CD14-positive monocyte (primary cell): ENCODE data around the gene HIBADH. TPM values are rescaled to one million over a fixed set of nuclear protein-coding genes. Genes with fewer than 3 reads are reported as not detected.

ENCODE experiments used
- DNase-seq, 3 donors: peaks; one replicate each; pipeline ENCODE4 v3.0.0-alpha.2; 2011 to 2022
- H2AFZ ChIP-seq: 2 replicates; pipeline ENCODE4 v1.6.0; 2012; ENCODE audit warnings: mild to moderate bottlenecking, low read depth, low read length, inconsistent platforms; ENCODE audit not compliant: insufficient read depth, poor library complexity, severe bottlenecking
- H3K27ac ChIP-seq, 2 donors: 1 replicate in 1 of 2; 2 replicates in 1 of 2; pipeline ENCODE4 v1.5.1; 2012 to 2013; ENCODE audit warnings: low read length in 2 of 2, control low read depth in 1 of 2, inconsistent platforms in 1 of 2, low read depth in 1 of 2, mild to moderate bottlenecking in 1 of 2
- H3K27me3 ChIP-seq, 2 donors: one replicate each; pipeline versions ENCODE4 v1.6.0 to v1.6.1; 2011 to 2013; ENCODE audit warnings: low read length in 2 of 2; ENCODE audit not compliant: control insufficient read depth in 2 of 2, insufficient read depth in 2 of 2
- H3K36me3 ChIP-seq, 2 donors: replicated peaks in 1 of 2; 1 replicate in 1 of 2; 2 replicates in 1 of 2; pipeline versions ENCODE4 v1.5.1 to v1.6.1; 2012 to 2013; ENCODE audit warnings: low read length in 2 of 2, control low read depth in 1 of 2, inconsistent platforms in 1 of 2, mild to moderate bottlenecking in 1 of 2; ENCODE audit not compliant: insufficient read depth in 2 of 2, control insufficient read depth in 1 of 2
- H3K4me1 ChIP-seq, 2 donors: 1 replicate in 1 of 2; 2 replicates in 1 of 2; pipeline versions ENCODE4 v1.5.1 to v1.6.1; 2012 to 2013; ENCODE audit warnings: low read length in 2 of 2, control low read depth in 1 of 2, inconsistent platforms in 1 of 2, mild to moderate bottlenecking in 1 of 2, moderate library complexity in 1 of 2; ENCODE audit not compliant: insufficient read depth in 2 of 2, control insufficient read depth in 1 of 2
- H3K4me2 ChIP-seq: replicated peaks from 2 replicates; pipeline ENCODE3; 2012; ENCODE audit warnings: low read length, moderate library complexity, mild to moderate bottlenecking; ENCODE audit not compliant: poor library complexity, severe bottlenecking; ENCODE audit errors: extremely low read depth
- H3K4me3 ChIP-seq, 3 experiments: fragments of 200-600 bp in 1 of 3; sonication (generic) in 1 of 3; replicated peaks in 1 of 3; 1 replicate in 2 of 3; 2 replicates in 1 of 3; pipeline ENCODE4 v1.5.1; 2011 to 2013; ENCODE audit warnings: low read length in 3 of 3, mild to moderate bottlenecking in 3 of 3, control low read depth in 2 of 3, low read depth in 2 of 3, inconsistent platforms in 1 of 3, moderate library complexity in 1 of 3
- H3K79me2 ChIP-seq: 2 replicates; pipeline ENCODE4 v1.6.0; 2012; ENCODE audit warnings: mild to moderate bottlenecking, control low read depth, inconsistent platforms, low read length, moderate library complexity; ENCODE audit not compliant: insufficient read depth
- H3K9ac ChIP-seq: 2 replicates; pipeline ENCODE4 v1.6.0; 2017; ENCODE audit warnings: low read length, mild to moderate bottlenecking; ENCODE audit not compliant: insufficient read depth, poor library complexity, severe bottlenecking
- H3K9me3 ChIP-seq, 2 donors: replicated peaks in 1 of 2; 1 replicate in 1 of 2; 2 replicates in 1 of 2; pipeline versions ENCODE4 v1.5.1 to v1.6.1; 2012 to 2013; ENCODE audit warnings: low read length in 2 of 2, control low read depth in 1 of 2; ENCODE audit not compliant: control insufficient read depth in 1 of 2, insufficient read depth in 1 of 2
- H4K20me1 ChIP-seq: 2 replicates; pipeline ENCODE4 v1.6.0; 2012; ENCODE audit warnings: mild to moderate bottlenecking, low read length, control low read depth, moderate library complexity; ENCODE audit not compliant: insufficient read depth
- H3K27ac Mint-ChIP-seq, 7 donors: one replicate each; pipeline ENCODE4 v1.8.0; 2020; ENCODE audit warnings: mild to moderate bottlenecking in 7 of 7, mixed read lengths in 7 of 7, moderate library complexity in 6 of 7, inconsistent platforms in 2 of 7
- H3K27me3 Mint-ChIP-seq, 3 donors: one replicate each; pipeline ENCODE4 v1.8.0; 2021 to 2022; ENCODE audit warnings: low read depth in 3 of 3, mild to moderate bottlenecking in 3 of 3, mixed read lengths in 3 of 3, moderate library complexity in 3 of 3, inconsistent platforms in 1 of 3
- H3K36me3 Mint-ChIP-seq, 2 donors: one replicate each; pipeline ENCODE4 v1.8.0; 2020; ENCODE audit warnings: mixed read lengths in 2 of 2, inconsistent platforms in 1 of 2, mild to moderate bottlenecking in 1 of 2
- H3K4me1 Mint-ChIP-seq: one replicate; pipeline ENCODE4 v1.8.0; 2020; ENCODE audit warnings: mild to moderate bottlenecking, mixed read lengths
- H3K4me3 Mint-ChIP-seq, 2 donors: one replicate each; pipeline ENCODE4 v1.8.0; 2020; ENCODE audit warnings: mild to moderate bottlenecking in 2 of 2, mixed read lengths in 2 of 2, moderate library complexity in 1 of 2
- H3K9me3 Mint-ChIP-seq, 7 donors: one replicate each; pipeline ENCODE4 v1.8.0; 2020 to 2022; ENCODE audit warnings: mixed read lengths in 7 of 7, mild to moderate bottlenecking in 6 of 7, moderate library complexity in 6 of 7, inconsistent platforms in 2 of 7
- WGBS: methylation state at CpG from one replicate; pipeline ENCODE4 v1.1.5; 2013; ENCODE audit warnings: missing lambda C conversion rate; ENCODE audit not compliant: insufficient coverage; 5-methylcytosine and 5-hydroxymethylcytosine counted together
- intact Hi-C, 2 donors: fragments of 100-400 bp; cut with micrococcal nuclease; formaldehyde crosslinking; loops; one replicate each; pipeline versions ENCODE4 v1.15.0 to v1.15.1; 2023
- polyA plus RNA-seq, 3 donors: library from polyadenylated mRNA; depleted of rRNA in 1 of 3; unstranded in 2 of 3; stranded (reverse) in 1 of 3; fragments of 300-500 nt in 2 of 3; fragments of >200 nt in 1 of 3; fragmentation: Illumina TruSeq in 2 of 3; gene quantifications; 1 replicate in 2 of 3; 2 replicates in 1 of 3; pipeline ENCODE4 v1.2.3, GENCODE V29; 2012 to 2021
- TF ChIP-seq, protein P1 (sequence below): fragments of 200-600 bp; IDR thresholded peaks from one replicate; pipeline ENCODE4 v1.8.0; 2022; ENCODE audit warnings: antibody characterized with exemption, mild to moderate bottlenecking

Gene HIBADH
- polyA plus RNA-seq, 3 donors, result 8.9 to 29.1 (median 26.5) TPM

DNA sequence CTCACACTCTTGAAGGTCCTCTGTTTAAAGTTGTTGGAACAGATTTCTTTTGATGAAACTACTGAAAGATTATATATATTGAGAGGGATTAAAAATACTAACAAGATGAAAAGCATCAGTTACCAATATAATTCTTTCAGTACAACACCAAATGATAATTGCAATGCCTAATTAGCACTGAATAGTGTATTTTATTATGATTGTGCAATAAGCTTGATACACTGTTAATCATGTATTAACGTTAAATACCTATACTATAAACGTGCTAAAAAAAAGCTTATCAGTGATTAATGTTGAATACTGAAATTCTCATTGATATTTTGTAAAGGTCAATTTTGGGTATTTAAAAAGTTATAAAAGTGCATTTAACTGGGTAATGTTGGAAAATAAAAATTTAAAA, 61.5 kb downstream of the HIBADH start:
- no peak overlapping the region for H3K4me2 ChIP-seq
- no peak overlapping the region for H3K9ac ChIP-seq
- no peaks in the 10 kb centered on the region for H3K79me2 ChIP-seq
- Mint-ChIP-seq H3K4me3 (no peak overlapping the region), H3K27me3 (no peaks in the 10 kb centered on the region), H3K36me3 (peaks cover 0 to 5% of the 10 kb centered on the region in 2 donors), H3K27ac (no peak overlapping the region), H3K4me1 (no peaks in the 10 kb centered on the region), H3K9me3 (no peaks in the 10 kb centered on the region)
- no peak overlapping the region for H3K4me3 ChIP-seq
- no peaks in the 10 kb centered on the region for H3K4me1 ChIP-seq
- H3K27ac ChIP-seq, result no peak overlapping the region
- intact Hi-C loops, result no loop called here
- H3K9me3 ChIP-seq, result no peaks in the 10 kb centered on the region
- no peak overlapping the region for H2AFZ ChIP-seq
- TF ChIP-seq, protein P1, sequence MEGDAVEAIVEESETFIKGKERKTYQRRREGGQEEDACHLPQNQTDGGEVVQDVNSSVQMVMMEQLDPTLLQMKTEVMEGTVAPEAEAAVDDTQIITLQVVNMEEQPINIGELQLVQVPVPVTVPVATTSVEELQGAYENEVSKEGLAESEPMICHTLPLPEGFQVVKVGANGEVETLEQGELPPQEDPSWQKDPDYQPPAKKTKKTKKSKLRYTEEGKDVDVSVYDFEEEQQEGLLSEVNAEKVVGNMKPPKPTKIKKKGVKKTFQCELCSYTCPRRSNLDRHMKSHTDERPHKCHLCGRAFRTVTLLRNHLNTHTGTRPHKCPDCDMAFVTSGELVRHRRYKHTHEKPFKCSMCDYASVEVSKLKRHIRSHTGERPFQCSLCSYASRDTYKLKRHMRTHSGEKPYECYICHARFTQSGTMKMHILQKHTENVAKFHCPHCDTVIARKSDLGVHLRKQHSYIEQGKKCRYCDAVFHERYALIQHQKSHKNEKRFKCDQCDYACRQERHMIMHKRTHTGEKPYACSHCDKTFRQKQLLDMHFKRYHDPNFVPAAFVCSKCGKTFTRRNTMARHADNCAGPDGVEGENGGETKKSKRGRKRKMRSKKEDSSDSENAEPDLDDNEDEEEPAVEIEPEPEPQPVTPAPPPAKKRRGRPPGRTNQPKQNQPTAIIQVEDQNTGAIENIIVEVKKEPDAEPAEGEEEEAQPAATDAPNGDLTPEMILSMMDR, result no peak
- WGBS, result no CpG with 5 or more reads among the region's 2 CpGs
- DNase-seq, result no peak
- H3K36me3 ChIP-seq, result no peaks in the 10 kb centered on the region
- no peaks in the 10 kb centered on the region for H3K27me3 ChIP-seq
- H4K20me1 ChIP-seq, result no peaks in the 10 kb centered on the region

DNA sequence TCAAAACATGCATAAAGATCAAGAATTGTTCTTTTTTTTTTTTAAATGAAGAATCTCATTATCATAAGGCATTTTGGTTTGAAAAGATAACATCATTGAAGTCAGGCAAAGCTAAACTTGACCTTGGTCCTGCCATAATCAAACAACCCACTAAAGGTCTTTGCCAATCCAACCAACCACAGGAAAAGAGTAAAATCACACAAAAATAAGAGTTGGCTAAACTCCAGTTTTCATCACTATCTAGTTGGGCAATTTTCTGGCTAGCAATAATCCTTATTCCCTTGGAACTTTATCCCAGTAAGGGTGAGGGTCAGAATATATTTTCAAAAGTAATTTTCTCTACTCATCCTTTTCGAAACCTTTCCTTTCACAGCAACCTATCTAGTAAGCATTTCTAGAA, 62.4 kb downstream of the HIBADH start:
- no peak overlapping the region for H3K27ac ChIP-seq
- TF ChIP-seq, protein P1, result no peak
- H3K9me3 ChIP-seq, result no peaks in the 10 kb centered on the region
- no peaks in the 10 kb centered on the region for H3K79me2 ChIP-seq
- Mint-ChIP-seq H3K4me3 (no peak overlapping the region), H3K9me3 (no peaks in the 10 kb centered on the region), H3K36me3 (peaks cover 0 to 7% of the 10 kb centered on the region in 2 donors), H3K4me1 (no peaks in the 10 kb centered on the region), H3K27ac (no peak overlapping the region), H3K27me3 (no peaks in the 10 kb centered on the region)
- no peaks in the 10 kb centered on the region for H3K36me3 ChIP-seq
- DNase-seq, result no peak
- H3K27me3 ChIP-seq, result no peaks in the 10 kb centered on the region
- intact Hi-C loops, result no loop called here
- no CpG with 5 or more reads among the region's 1 CpG for WGBS
- no peak overlapping the region for H3K9ac ChIP-seq
- H3K4me3 ChIP-seq, result no peak overlapping the region
- H2AFZ ChIP-seq, result no peak overlapping the region
- H4K20me1 ChIP-seq, result no peaks in the 10 kb centered on the region
- H3K4me1 ChIP-seq, result no peaks in the 10 kb centered on the region
- no peak overlapping the region for H3K4me2 ChIP-seq
